GM23248 (cell line): ENCODE measurements around the gene MPDU1. TPM values are rescaled to one million over a fixed set of nuclear protein-coding genes. Genes with fewer than 3 reads are reported as not detected.

Experiments
- DNase-seq: peaks from one replicate; pipeline ENCODE4 v3.0.0-alpha.2; 2015
- H2AFZ ChIP-seq: fragments of 200-600 bp; sonication (generic); 2 replicates; pipeline ENCODE4 v1.6.1; 2016; ENCODE audit warnings: antibody characterized with exemption
- H3F3A ChIP-seq: fragments of 200-600 bp; sonication (generic); 2 replicates; pipeline ENCODE4 v1.6.1; 2016; ENCODE audit warnings: mild to moderate bottlenecking, antibody characterized with exemption, mixed run types; ENCODE audit not compliant: insufficient read depth
- H3K27ac ChIP-seq: fragments of 200-600 bp; sonication (generic); 2 replicates; pipeline ENCODE4 v1.5.1; 2016; ENCODE audit warnings: mild to moderate bottlenecking
- H3K27me3 ChIP-seq: fragments of 200-600 bp; sonication (generic); replicated peaks from 2 replicates; pipeline ENCODE4 v1.6.1; 2016; ENCODE audit warnings: mild to moderate bottlenecking; ENCODE audit not compliant: insufficient read depth
- H3K36me3 ChIP-seq: fragments of 200-600 bp; sonication (generic); 2 replicates; pipeline ENCODE4 v1.6.1; 2016; ENCODE audit warnings: low read depth, mild to moderate bottlenecking
- H3K4me1 ChIP-seq: fragments of 200-600 bp; sonication (generic); 2 replicates; pipeline ENCODE4 v1.6.1; 2016; ENCODE audit warnings: mild to moderate bottlenecking; ENCODE audit not compliant: insufficient read depth
- H3K4me2 ChIP-seq: fragments of 200-600 bp; sonication (generic); one replicate; pipeline ENCODE4 v1.6.1; 2016; ENCODE audit warnings: mild to moderate bottlenecking; ENCODE audit not compliant: unreplicated experiment
- H3K4me3 ChIP-seq: fragments of 200-600 bp; sonication (generic); 2 replicates; pipeline ENCODE4 v1.5.1; 2016; ENCODE audit warnings: mild to moderate bottlenecking
- H3K79me2 ChIP-seq: fragments of 200-600 bp; sonication (generic); 2 replicates; pipeline ENCODE4 v1.6.1; 2016; ENCODE audit warnings: mild to moderate bottlenecking; ENCODE audit not compliant: insufficient read depth
- H3K9ac ChIP-seq: fragments of 200-600 bp; sonication (generic); 2 replicates; pipeline ENCODE4 v1.6.1; 2016; ENCODE audit warnings: mild to moderate bottlenecking
- H3K9me2 ChIP-seq: fragments of 200-600 bp; sonication (generic); 2 replicates; pipeline ENCODE4 v1.6.1; 2016; ENCODE audit warnings: mixed run types, mild to moderate bottlenecking, moderate library complexity; ENCODE audit not compliant: insufficient read depth
- H3K9me3 ChIP-seq: fragments of 200-600 bp; sonication (generic); one replicate; pipeline ENCODE4 v1.6.1; 2017; ENCODE audit warnings: low read depth
- H4K20me1 ChIP-seq: fragments of 200-600 bp; sonication (generic); 2 replicates; pipeline ENCODE4 v1.6.0; 2016; ENCODE audit not compliant: insufficient read depth
- EZH2 ChIP-seq: fragments of 200-600 bp; sonication (generic); IDR thresholded peaks from 2 replicates; pipeline ENCODE4 v1.6.1; 2018; ENCODE audit warnings: antibody characterized with exemption, mild to moderate bottlenecking; ENCODE audit not compliant: insufficient read depth, poor library complexity, severe bottlenecking
- EZH2phosphoT487 ChIP-seq: fragments of 200-600 bp; sonication (generic); IDR thresholded peaks from 2 replicates; pipeline ENCODE4 v1.6.1; 2018; ENCODE audit warnings: antibody characterized with exemption, moderate library complexity, mild to moderate bottlenecking, low read depth; ENCODE audit not compliant: insufficient read depth
- WGBS, 2 experiments: methylation state at CpG; one replicate each; pipeline ENCODE4 v1.1.6; 2015 to 2017; ENCODE audit warnings: low lambda C conversion rate in 2 of 2, low coverage in 1 of 2; ENCODE audit errors: missing lambda C conversion rate in 2 of 2; 5-methylcytosine and 5-hydroxymethylcytosine counted together
- in situ Hi-C: fragments of 300-500 bp; cut with MboI; formaldehyde crosslinking; loops from 2 replicates; pipeline ENCODE4 v1.15.0; 2020
- polyA plus RNA-seq: library from polyadenylated mRNA; unstranded; fragments of >200 nt; fragmentation: Nextera tagmentation; extraction: Ambion mirVana; gene quantifications from 2 replicates; pipeline ENCODE4 v1.2.1, GENCODE V29; 2016
- total RNA-seq: library from RNA; depleted of rRNA; stranded (reverse); fragments of >200 nt; shearing (Covaris generic); gene quantifications from 2 replicates; pipeline ENCODE4 v1.2.3, GENCODE V29; 2014

Gene MPDU1
- total and polyA plus RNA-seq, 2 experiments from 2014 or later: 65.9 to 195 TPM

GRCh38 chr17:7610641-7611040 is 27.0 kb downstream of the MPDU1 start:
- Histone ChIP-seq H3K4me2 (no peak overlapping the region), H3K9me2 (no peaks in the 10 kb centered on the region), H3K27ac (no peak overlapping the region), H3K36me3 (peaks cover 9% of the 10 kb centered on the region; the same call in 1 of the 2 replicates), H3F3A (0 out of 2 replicates have a peak, but pooled peaks cover 6% of the 10 kb centered on the region), H2AFZ (no peak overlapping the region), H3K9me3 (no peaks in the 10 kb centered on the region), H3K9ac (no peak overlapping the region), H3K4me1 (peaks cover 26% of the 10 kb centered on the region), H4K20me1 (no peaks in the 10 kb centered on the region; the same call in 1 of the 2 replicates), H3K4me3 (no peak overlapping the region), H3K27me3 (no peaks in the 10 kb centered on the region), H3K79me2 (peaks cover 87% of the 10 kb centered on the region)
- TF ChIP-seq EZH2phosphoT487 (no peak), EZH2 (no peak)
- WGBS, 2 experiments: 97 to 98% methylated on average over 2 of the region's 2 CpGs
- no peak for DNase-seq
- in situ Hi-C loops: no loop called here

- in situ Hi-C loops: no loop called here
- H3K9me2 ChIP-seq: no peaks in the 10 kb centered on the region
- 0 out of 2 replicates have a peak, but pooled peaks cover 9% of the 10 kb centered on the region for H3K36me3 ChIP-seq
- H3K9ac ChIP-seq: peak overlapping the region; percentile 25; the same call in 1 of the 2 replicates
- DNase-seq: no peak
- peak overlapping the region; percentile 40 for H3K4me3 ChIP-seq
- no peak overlapping the region for H3K27ac ChIP-seq
- 0 out of 2 replicates have a peak, but pooled peaks cover 6% of the 10 kb centered on the region for H3F3A ChIP-seq
- H3K27me3 ChIP-seq: no peaks in the 10 kb centered on the region
- peaks cover 76% of the 10 kb centered on the region for H3K79me2 ChIP-seq
- no peak for TF ChIP-seq EZH2phosphoT487
- no peak for TF ChIP-seq EZH2
- no peak overlapping the region for H2AFZ ChIP-seq
- 92% methylated on average over 3 of the region's 3 CpGs for WGBS, 2 experiments
- no peaks in the 10 kb centered on the region for H3K9me3 ChIP-seq
- H4K20me1 ChIP-seq: no peaks in the 10 kb centered on the region; the same call in 1 of the 2 replicates
- H3K4me2 ChIP-seq: peak overlapping the region; percentile 51
- H3K4me1 ChIP-seq: peaks cover 26% of the 10 kb centered on the region
These were observed 28.1 kb downstream of the MPDU1 start for GRCh38 chr17:7611635-7612293.

- H3F3A ChIP-seq: 0 out of 2 replicates have a peak, but pooled peaks cover 6% of the 10 kb centered on the region
- peak overlapping the region; percentile 25; the same call in 1 of the 2 replicates for H3K9ac ChIP-seq
- H3K27me3 ChIP-seq: no peaks in the 10 kb centered on the region
- peaks cover 26% of the 10 kb centered on the region for H3K4me1 ChIP-seq
- DNase-seq: no peak
- in situ Hi-C loops: no loop called here
- H3K79me2 ChIP-seq: peaks cover 71% of the 10 kb centered on the region
- 0 out of 2 replicates have a peak, but pooled peaks cover 9% of the 10 kb centered on the region for H3K36me3 ChIP-seq
- H3K4me2 ChIP-seq: peak overlapping the region; percentile 51
- H4K20me1 ChIP-seq: no peaks in the 10 kb centered on the region; the same call in 1 of the 2 replicates
- TF ChIP-seq EZH2phosphoT487 (no peak), EZH2 (no peak)
- 96 to 100% methylated on average over 1 of the region's 1 CpG for WGBS, 2 experiments
- H3K4me3 ChIP-seq: peak overlapping the region; percentile 40
- H3K9me3 ChIP-seq: no peaks in the 10 kb centered on the region
- H3K9me2 ChIP-seq: no peaks in the 10 kb centered on the region
- no peak overlapping the region for H2AFZ ChIP-seq
- no peak overlapping the region for H3K27ac ChIP-seq
These were observed 28.6 kb downstream of the MPDU1 start for GRCh38 chr17:7612294-7612640.

- TF ChIP-seq EZH2phosphoT487 (no peak), EZH2 (no peak)
- H3K27ac ChIP-seq: peak overlapping the region; percentile 82
- H3K4me2 ChIP-seq: peak overlapping the region; percentile 99
- peaks cover 26% of the 10 kb centered on the region for H3K4me1 ChIP-seq
- H2AFZ ChIP-seq: peak overlapping the region; percentile 72
- in situ Hi-C loops: no loop called here
- WGBS, 2 experiments: 1 to 3% methylated on average over 19 to 20 of the region's 20 CpGs
- 0 out of 2 replicates have a peak, but pooled peaks cover 6% of the 10 kb centered on the region for H3F3A ChIP-seq
- peak overlapping the region; percentile 91 for H3K9ac ChIP-seq
- H3K79me2 ChIP-seq: peaks cover 55% of the 10 kb centered on the region
- H4K20me1 ChIP-seq: no peaks in the 10 kb centered on the region; the same call in 1 of the 2 replicates
- DNase-seq: peak; percentile 68
- peak overlapping the region; percentile 85 for H3K4me3 ChIP-seq
- no peaks in the 10 kb centered on the region for H3K27me3 ChIP-seq
- H3K9me2 ChIP-seq: no peaks in the 10 kb centered on the region
- 0 out of 2 replicates have a peak, but pooled peaks cover 9% of the 10 kb centered on the region for H3K36me3 ChIP-seq
- H3K9me3 ChIP-seq: no peaks in the 10 kb centered on the region
These were observed 30.2 kb downstream of the MPDU1 start for GRCh38 chr17:7613769-7614424.
